OCI-LY3 (cell line): ENCODE measurements around the gene PNCK.

Experiments
- H2AFZ ChIP-seq: fragments of 200-600, 300-600 bp; shearing (Covaris generic); 2 replicates; pipeline ENCODE4 v1.6.0; 2014; ENCODE audit warnings: antibody characterized with exemption, low read depth, low read length
- H3K27ac ChIP-seq: fragments of 200-600, 300-600 bp; sonication (generic); 2 replicates; pipeline ENCODE4 v1.5.1; 2014; ENCODE audit warnings: mild to moderate bottlenecking, low read length, moderate library complexity, mixed read lengths
- H3K27me3 ChIP-seq: fragments of 200-600, 300-600 bp; sonication (generic); 2 replicates; pipeline ENCODE4 v1.6.1; 2014; ENCODE audit warnings: low read depth, low read length, mixed read lengths
- H3K36me3 ChIP-seq: fragments of 200-600, 300-600 bp; sonication (generic); replicated peaks from 2 replicates; pipeline ENCODE3; 2014; ENCODE audit warnings: low read depth, low read length, mixed read lengths
- H3K4me1 ChIP-seq: fragments of 300-600, 200-600 bp; sonication (generic); 2 replicates; pipeline ENCODE4 v1.6.1; 2014; ENCODE audit warnings: low read length, mixed read lengths
- H3K4me2 ChIP-seq: fragments of 200-600, 300-600 bp; sonication (generic); 2 replicates; pipeline ENCODE4 v1.6.1; 2014; ENCODE audit warnings: low read length, mixed read lengths
- H3K4me3 ChIP-seq: fragments of 300-600, 200-600 bp; sonication (generic); 2 replicates; pipeline ENCODE4 v1.5.1; 2014; ENCODE audit warnings: antibody characterized with exemption, mild to moderate bottlenecking, low read length, moderate library complexity
- H3K79me2 ChIP-seq: fragments of 300-600, 200-600 bp; shearing (Covaris generic); 2 replicates; pipeline ENCODE4 v1.6.1; 2014; ENCODE audit warnings: mild to moderate bottlenecking, low read length, mixed read lengths
- H3K9ac ChIP-seq: fragments of 300-600, 200-600 bp; shearing (Covaris generic); 2 replicates; pipeline ENCODE4 v1.6.0; 2014; ENCODE audit warnings: mild to moderate bottlenecking, low read length, moderate library complexity
- H3K9me3 ChIP-seq: fragments of 200-600, 300-600 bp; shearing (Covaris generic); 2 replicates; pipeline ENCODE4 v1.6.1; 2014; ENCODE audit warnings: low read length, mixed read lengths; ENCODE audit not compliant: insufficient read depth
- H4K20me1 ChIP-seq: fragments of 200-600, 300-600 bp; sonication (generic); 2 replicates; pipeline ENCODE4 v1.6.1; 2016; ENCODE audit warnings: low read length, mixed read lengths; ENCODE audit not compliant: insufficient read depth
- EZH2phosphoT487 ChIP-seq: fragments of 200-600 bp; shearing (Covaris generic); IDR thresholded peaks from 2 replicates; pipeline ENCODE4 v1.6.1; 2018; ENCODE audit warnings: antibody characterized with exemption, mixed run types, low read depth
- TF ChIP-seq, protein P1 (sequence below): fragments of 200-600, 300-600 bp; sonication (generic); IDR thresholded peaks from 2 replicates; pipeline ENCODE4 v1.5.1; 2014; ENCODE audit warnings: antibody characterized with exemption, low read length, low read depth

Gene PNCK

DNA sequence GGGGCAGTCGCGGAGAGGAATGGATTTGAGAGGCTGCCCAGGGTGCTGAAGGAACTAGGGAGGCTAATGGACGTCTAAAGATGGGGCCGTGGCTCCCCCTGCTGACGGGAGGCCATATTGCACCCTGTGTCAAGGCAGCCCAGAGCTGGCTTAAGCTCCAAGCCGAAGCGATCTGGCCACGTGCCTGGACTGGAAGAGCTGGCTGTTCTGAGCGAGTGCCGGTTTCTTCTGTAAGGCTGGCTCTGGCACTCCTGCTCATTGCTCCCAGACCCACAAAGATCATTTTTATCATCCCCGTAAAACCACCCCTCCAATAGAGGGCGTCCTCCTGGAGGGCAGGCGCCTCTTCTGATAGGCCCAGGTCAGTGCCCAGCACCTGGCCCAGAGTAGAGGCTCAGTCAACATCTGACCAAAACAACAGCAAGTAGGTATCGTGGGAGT is 5.6 kb downstream of the PNCK start:
- Histone ChIP-seq H3K36me3 (no peaks in the 10 kb centered on the region), H3K4me3 (peak overlapping the region; percentile 98), H3K4me2 (peak overlapping the region; percentile 98), H4K20me1 (no peaks in the 10 kb centered on the region), H3K27ac (no peak overlapping the region), H3K79me2 (no peaks in the 10 kb centered on the region), H3K9me3 (no peaks in the 10 kb centered on the region), H3K9ac (peak overlapping the region; percentile 77), H3K4me1 (peaks cover 8% of the 10 kb centered on the region), H2AFZ (peak overlapping the region; percentile 92), H3K27me3 (no peaks in the 10 kb centered on the region)
- no peak for TF ChIP-seq EZH2phosphoT487
- TF ChIP-seq, protein P1, sequence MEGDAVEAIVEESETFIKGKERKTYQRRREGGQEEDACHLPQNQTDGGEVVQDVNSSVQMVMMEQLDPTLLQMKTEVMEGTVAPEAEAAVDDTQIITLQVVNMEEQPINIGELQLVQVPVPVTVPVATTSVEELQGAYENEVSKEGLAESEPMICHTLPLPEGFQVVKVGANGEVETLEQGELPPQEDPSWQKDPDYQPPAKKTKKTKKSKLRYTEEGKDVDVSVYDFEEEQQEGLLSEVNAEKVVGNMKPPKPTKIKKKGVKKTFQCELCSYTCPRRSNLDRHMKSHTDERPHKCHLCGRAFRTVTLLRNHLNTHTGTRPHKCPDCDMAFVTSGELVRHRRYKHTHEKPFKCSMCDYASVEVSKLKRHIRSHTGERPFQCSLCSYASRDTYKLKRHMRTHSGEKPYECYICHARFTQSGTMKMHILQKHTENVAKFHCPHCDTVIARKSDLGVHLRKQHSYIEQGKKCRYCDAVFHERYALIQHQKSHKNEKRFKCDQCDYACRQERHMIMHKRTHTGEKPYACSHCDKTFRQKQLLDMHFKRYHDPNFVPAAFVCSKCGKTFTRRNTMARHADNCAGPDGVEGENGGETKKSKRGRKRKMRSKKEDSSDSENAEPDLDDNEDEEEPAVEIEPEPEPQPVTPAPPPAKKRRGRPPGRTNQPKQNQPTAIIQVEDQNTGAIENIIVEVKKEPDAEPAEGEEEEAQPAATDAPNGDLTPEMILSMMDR: peak; percentile 90

DNA sequence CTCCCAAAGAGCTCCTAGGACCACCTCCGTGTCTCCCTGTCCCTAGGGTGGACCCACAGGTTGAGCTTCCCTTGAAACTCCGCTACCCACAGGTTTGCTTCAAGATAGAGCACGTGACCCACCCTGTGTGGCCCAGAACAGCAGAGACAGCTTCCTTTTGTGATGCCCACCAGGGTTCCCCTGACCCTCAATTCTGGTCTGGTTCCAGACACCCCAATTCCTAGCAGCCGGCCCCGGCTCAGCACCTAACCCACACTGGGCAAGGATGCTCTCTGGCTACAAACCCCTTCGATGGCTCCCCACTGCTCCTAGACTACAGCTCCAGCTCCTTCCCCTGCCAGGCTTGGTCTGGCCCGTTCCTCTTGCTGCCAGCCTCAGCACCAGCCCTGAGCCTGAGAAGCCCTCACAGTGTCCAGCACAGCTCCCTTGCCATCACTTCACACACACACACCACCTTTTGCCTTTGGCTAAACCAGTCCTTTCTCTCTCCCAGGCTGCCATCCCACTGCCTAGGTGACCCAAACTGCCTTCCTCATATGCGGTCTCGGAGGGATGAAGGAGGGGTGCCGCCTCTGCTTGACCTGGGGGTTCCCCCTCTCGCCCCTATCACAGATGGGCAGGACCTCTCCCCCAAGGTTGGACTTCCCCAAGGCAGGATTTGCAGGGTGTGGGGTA is 6.2 kb downstream of the PNCK start:
- Histone ChIP-seq H3K27ac (no peak overlapping the region), H3K27me3 (no peaks in the 10 kb centered on the region), H4K20me1 (no peaks in the 10 kb centered on the region), H3K4me1 (peaks cover 8% of the 10 kb centered on the region), H2AFZ (peak overlapping the region; percentile 92), H3K36me3 (no peaks in the 10 kb centered on the region), H3K4me2 (peak overlapping the region; percentile 98), H3K9ac (peak overlapping the region; percentile 77), H3K79me2 (no peaks in the 10 kb centered on the region), H3K4me3 (peak overlapping the region; percentile 98), H3K9me3 (no peaks in the 10 kb centered on the region)
- TF ChIP-seq, protein P1: no peak
- no peak for TF ChIP-seq EZH2phosphoT487

DNA sequence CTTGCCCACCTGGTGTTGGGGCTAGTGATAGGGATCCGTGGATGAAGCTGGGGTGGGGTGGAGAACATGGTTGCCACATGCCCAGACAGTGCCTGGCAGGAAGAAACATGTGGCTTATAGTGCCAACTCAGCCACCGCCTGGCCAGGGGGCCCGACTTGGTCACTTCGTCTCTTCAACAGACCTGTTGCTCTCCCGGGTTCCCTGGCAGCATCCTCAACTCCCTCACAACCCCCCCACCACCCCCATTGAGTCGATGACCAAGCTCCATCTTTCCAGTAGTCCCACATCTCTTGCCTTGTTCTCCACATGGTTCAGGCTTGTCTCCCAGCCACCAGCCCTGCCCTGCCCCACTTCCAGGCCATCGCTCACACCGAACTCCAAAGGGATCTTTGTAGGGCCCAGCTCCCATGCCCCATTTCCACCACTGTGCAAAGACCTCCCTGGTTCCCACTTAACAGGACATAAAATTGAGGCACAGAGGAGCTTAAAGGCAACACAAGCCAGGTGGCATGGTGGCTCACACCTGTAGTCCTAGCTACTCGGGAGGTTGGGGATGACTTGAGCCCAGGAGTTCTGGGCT is 7.8 kb downstream of the PNCK start:
- H3K4me1 ChIP-seq: peaks cover 8% of the 10 kb centered on the region
- no peak overlapping the region for H2AFZ ChIP-seq
- H3K4me3 ChIP-seq: no peak overlapping the region
- no peak overlapping the region for H3K27ac ChIP-seq
- H3K27me3 ChIP-seq: peaks cover 8% of the 10 kb centered on the region; the same call in 1 of the 2 replicates
- H4K20me1 ChIP-seq: no peaks in the 10 kb centered on the region
- H3K4me2 ChIP-seq: no peak overlapping the region
- no peaks in the 10 kb centered on the region for H3K36me3 ChIP-seq
- TF ChIP-seq EZH2phosphoT487: no peak
- TF ChIP-seq, protein P1: no peak
- no peaks in the 10 kb centered on the region for H3K79me2 ChIP-seq
- no peak overlapping the region for H3K9ac ChIP-seq
- H3K9me3 ChIP-seq: no peaks in the 10 kb centered on the region

DNA sequence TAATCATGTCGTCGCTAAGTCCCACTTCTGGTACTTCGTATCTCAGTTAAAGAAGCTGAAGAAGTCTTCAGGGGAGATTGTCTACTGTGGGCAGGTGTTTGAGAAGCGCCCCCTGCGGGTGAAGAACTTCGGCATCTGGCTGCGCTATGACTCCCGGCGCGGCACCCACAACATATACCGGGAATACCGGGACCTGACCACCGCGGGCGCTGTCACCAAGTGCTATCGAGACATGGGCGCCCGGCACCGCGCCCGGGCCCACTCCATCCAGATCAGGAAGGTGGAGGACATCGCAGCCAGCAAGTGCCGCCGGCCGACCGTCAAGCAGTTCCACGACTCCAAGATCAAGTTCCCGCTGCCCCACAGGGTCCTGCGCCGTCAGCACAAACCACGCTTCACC is 11.3 kb downstream of the PNCK start:
- Histone ChIP-seq H3K9me3 (no peaks in the 10 kb centered on the region), H3K27me3 (peaks cover 8% of the 10 kb centered on the region; the same call in 1 of the 2 replicates), H3K9ac (peak overlapping the region; percentile 32; the same call in 1 of the 2 replicates), H3K27ac (no peak overlapping the region), H3K36me3 (no peaks in the 10 kb centered on the region), H3K4me2 (peak overlapping the region; percentile 79), H4K20me1 (no peaks in the 10 kb centered on the region), H3K79me2 (no peaks in the 10 kb centered on the region), H2AFZ (peak overlapping the region; percentile 83), H3K4me1 (peaks cover 3% of the 10 kb centered on the region), H3K4me3 (peak overlapping the region; percentile 75)
- no peak for TF ChIP-seq EZH2phosphoT487
- TF ChIP-seq, protein P1: peak; percentile 55
